GM12878 (cell line): Measurements from ENCODE around the gene TRRAP. TPM values are rescaled to one million over a fixed set of nuclear protein-coding genes. Genes with fewer than 3 reads are reported as not detected.

Source experiments
- ATAC-seq: fragments of 200-7000 bp; cut with Tn5 transposase; 3 replicates; pipeline ENCODE4 v1.9.1; 2020; ENCODE audit warnings: mild to moderate bottlenecking, moderate library complexity
- BruUV-seq: library from RNA; stranded (reverse); fragments of 400-500 nt; replicated peaks from 2 replicates; lab custom pipeline; 2021; lab: Mats Ljungman, UMichigan
- CTCF ChIA-PET: fragments of 300-600 bp; sonication (Branson Sonifier 250); formaldehyde crosslinking; extraction: SDS; loops from one replicate; lab custom pipeline; 2021; ENCODE audit warnings: inconsistent platforms; lab: Yijun Ruan, JAX
- POLR2A ChIA-PET: fragments of 350-600 bp; formaldehyde crosslinking; extraction: SDS; loops from one replicate; lab custom pipeline; 2021; ENCODE audit warnings: inconsistent platforms; lab: Charles Lee
- RAD21 ChIA-PET: fragments of 300-600 bp; sonication (Branson Sonifier 250); formaldehyde crosslinking; loops from one replicate; lab custom pipeline; 2023; ENCODE audit warnings: antibody characterized with exemption; ENCODE audit not compliant: unreplicated experiment; lab: Charles Lee
- SMC1A ChIA-PET: fragments of 300-600 bp; sonication (Branson Sonifier 250); formaldehyde crosslinking; loops from one replicate; lab custom pipeline; 2023; ENCODE audit not compliant: unreplicated experiment, uncharacterized antibody; lab: Charles Lee
- DNase-seq: peaks from one replicate; pipeline ENCODE4 v3.0.0-alpha.2; 2011; ENCODE audit warnings: low read depth, low spot score
- FAIRE-seq: peaks from 3 replicates; lab custom pipeline; 2011; peaks lifted over from hg19 to GRCh38; lab: Jason Lieb, UNC
- H2AFZ ChIP-seq: 2 replicates; pipeline ENCODE4 v1.6.0; 2011; ENCODE audit warnings: low read depth, low read length, control low read depth; ENCODE audit not compliant: control insufficient read depth
- H3K27ac ChIP-seq: 2 replicates; pipeline ENCODE4 v1.5.1; 2011; ENCODE audit warnings: control low read depth; ENCODE audit not compliant: control insufficient read depth, insufficient read depth
- H3K27me3 ChIP-seq, 2 experiments: replicated peaks in 1 of 2; 2 replicates each; pipeline versions ENCODE4 v1.6.0 to v1.6.1; 2011; ENCODE audit warnings: low read length in 1 of 2; ENCODE audit not compliant: control insufficient read depth in 2 of 2, insufficient read depth in 2 of 2
- H3K36me3 ChIP-seq, 2 experiments: 2 replicates each; pipeline ENCODE4 v1.5.1; 2011; ENCODE audit warnings: low read length in 1 of 2; ENCODE audit not compliant: control insufficient read depth in 2 of 2, insufficient read depth in 2 of 2
- H3K4me1 ChIP-seq: 2 replicates; pipeline ENCODE4 v1.6.1; 2011; ENCODE audit warnings: mild to moderate bottlenecking, low read length, moderate library complexity, mixed read lengths; ENCODE audit not compliant: control insufficient read depth, insufficient read depth
- H3K4me2 ChIP-seq: 2 replicates; pipeline ENCODE4 v1.6.0; 2011; ENCODE audit warnings: control low read depth; ENCODE audit not compliant: control insufficient read depth, insufficient read depth
- H3K4me3 ChIP-seq: fragments of 200-600 bp; sonication (generic); 2 replicates; pipeline ENCODE4 v1.5.1; 2016
- H3K79me2 ChIP-seq: 2 replicates; pipeline ENCODE4 v1.6.0; 2011; ENCODE audit warnings: low read length; ENCODE audit not compliant: control insufficient read depth, insufficient read depth
- H3K9ac ChIP-seq: 2 replicates; pipeline ENCODE4 v1.8.0; 2011; ENCODE audit warnings: low read length, control low read depth, mixed read lengths; ENCODE audit not compliant: control insufficient read depth, insufficient read depth
- H3K9me3 ChIP-seq: replicated peaks from 3 replicates; pipeline ENCODE4 v1.5.1; 2011; ENCODE audit warnings: mild to moderate bottlenecking, low read length; ENCODE audit not compliant: control insufficient read depth, insufficient read depth
- H4K20me1 ChIP-seq: 2 replicates; pipeline ENCODE4 v1.6.0; 2011; ENCODE audit not compliant: control insufficient read depth, insufficient read depth
- CREB1 ChIP-seq: IDR thresholded peaks from 2 replicates; pipeline ENCODE4 v1.6.1; 2012; ENCODE audit warnings: low read depth, mild to moderate bottlenecking, inconsistent platforms
- E2F4 ChIP-seq: IDR thresholded peaks from 2 replicates; pipeline ENCODE4 v1.6.1; 2012; ENCODE audit warnings: low read depth, low read length, improper control_type of control experiment
- EZH2 ChIP-seq: IDR thresholded peaks from 2 replicates; pipeline ENCODE4 v1.6.1; 2012; ENCODE audit warnings: low read depth, mild to moderate bottlenecking, control low read depth, inconsistent platforms, low read length, borderline replicate concordance; ENCODE audit not compliant: control insufficient read depth
- KAT2A ChIP-seq: conservative IDR thresholded peaks from 2 replicates; pipeline ENCODE4 v1.6.1; 2011; ENCODE audit warnings: low read depth, low read length; ENCODE audit not compliant: control insufficient read depth
- NFYA ChIP-seq: IDR thresholded peaks from 2 replicates; pipeline ENCODE4 v1.6.1; 2011; ENCODE audit warnings: low read depth, mild to moderate bottlenecking, low read length, improper control_type of control experiment, borderline replicate concordance
- RFX5 ChIP-seq: IDR thresholded peaks from 2 replicates; pipeline ENCODE4 v1.6.1; 2011; ENCODE audit warnings: low read depth, low read length, improper control_type of control experiment
- TARDBP ChIP-seq: IDR thresholded peaks from 2 replicates; pipeline ENCODE4 v1.6.1; 2016; ENCODE audit warnings: borderline replicate concordance
- TBL1XR1 ChIP-seq: IDR thresholded peaks from 2 replicates; pipeline ENCODE4 v1.6.1; 2012; ENCODE audit warnings: low read depth, low read length, improper control_type of control experiment
- YY1 ChIP-seq: IDR thresholded peaks from 2 replicates; pipeline ENCODE4 v1.6.1; 2011; ENCODE audit warnings: low read depth, mild to moderate bottlenecking, low read length
- ZNF217 ChIP-seq: fragments of 450-650 bp; IDR thresholded peaks from 2 replicates; pipeline ENCODE4 v1.6.1; 2017; ENCODE audit warnings: antibody characterized with exemption, mild to moderate bottlenecking
- WGBS: methylation state at CpG from one replicate; pipeline ENCODE4 v1.1.6; 2016; ENCODE audit warnings: low lambda C conversion rate; ENCODE audit not compliant: insufficient replicate concordance, insufficient coverage; ENCODE audit errors: missing lambda C conversion rate; 5-methylcytosine and 5-hydroxymethylcytosine counted together
- in situ Hi-C: fragments of 300-500 bp; cut with MboI; formaldehyde crosslinking; loops from 9 replicates; pipeline ENCODE4 v1.14.3; 2018; ENCODE audit warnings: mixed read lengths
- intact Hi-C: fragments of 100-400 bp; cut with micrococcal nuclease; formaldehyde crosslinking; loops from one replicate; pipeline ENCODE4 v1.14.2; 2022; ENCODE audit not compliant: unreplicated experiment
- polyA plus RNA-seq, 11 experiments: library from polyadenylated mRNA; depleted of rRNA in 4 of 11; unstranded in 6 of 11; stranded (reverse) in 5 of 11; fragments of >200 nt; fragmentation: Nextera tagmentation in 4 of 11; fragmentation: Illumina TruSeq in 1 of 11; extraction: Ambion mirVana in 4 of 11; extraction: Trizol in 1 of 11; gene quantifications; 1 replicate in 1 of 11; 2 replicates in 10 of 11; pipeline versions ENCODE4 v1.2.1 to v1.2.3, GENCODE V29; 2011 to 2016; ENCODE audit warnings: inconsistent platforms in 2 of 11, missing spikeins in 2 of 11, low read depth in 1 of 11
- total RNA-seq, 4 experiments: library from RNA; depleted of rRNA in 3 of 4; stranded (reverse); fragments of >200 nt in 3 of 4; fragmentation: Illumina TruSeq in 1 of 4; extraction: Trizol in 1 of 4; gene quantifications; 2 replicates each; pipeline versions ENCODE4 v1.2.1 to v1.2.3, GENCODE V29; 2013 to 2021
- TF ChIP-seq, protein P1 (sequence below): fragments of 450-650 bp; IDR thresholded peaks from 2 replicates; pipeline ENCODE4 v1.6.1; 2016; ENCODE audit warnings: mild to moderate bottlenecking
- TF ChIP-seq, protein P2 (sequence below): fragments of 450-650 bp; IDR thresholded peaks from 2 replicates; pipeline ENCODE4 v1.6.1; 2017; ENCODE audit warnings: mild to moderate bottlenecking

The TRRAP gene
- total and polyA plus RNA-seq, 10 of the 15 experiments (the other 5 are each of a cell fraction or from before 2014, with no cell fraction given): 1.1 to 39.3 (median 8.5) TPM

DNA sequence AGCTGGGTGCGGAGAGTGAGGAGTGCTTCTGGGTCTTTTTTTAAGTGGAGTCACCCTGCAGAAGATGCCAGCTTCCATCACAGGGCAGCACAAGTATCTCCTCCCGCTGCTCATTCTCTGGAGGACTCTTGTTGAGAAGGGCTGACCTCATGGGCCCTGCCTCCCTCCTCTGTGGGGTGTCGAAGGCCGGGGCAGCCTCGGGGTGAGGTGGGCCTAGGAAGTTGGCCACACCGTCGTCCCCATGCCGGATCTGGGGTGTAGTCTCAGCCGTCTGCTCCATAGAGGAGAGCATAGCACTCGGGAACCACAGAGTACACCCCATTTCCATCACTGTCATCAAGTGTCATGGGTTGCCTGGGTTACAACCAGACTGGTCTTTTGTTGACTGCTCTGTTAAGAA, 85.0 kb downstream of the TRRAP start:
- Histone ChIP-seq H3K4me2 (no peak overlapping the region), H4K20me1 (no peaks in the 10 kb centered on the region), H3K79me2 (no peaks in the 10 kb centered on the region), H3K4me3 (no peak overlapping the region), H2AFZ (no peak overlapping the region), H3K9ac (no peak overlapping the region), H3K9me3 (no peaks in the 10 kb centered on the region), H3K27ac (no peak overlapping the region), H3K36me3 (peaks cover 36 to 37% of the 10 kb centered on the region in 2 experiments), H3K27me3 (no peaks in the 10 kb centered on the region), H3K4me1 (no peaks in the 10 kb centered on the region)
- SMC1A ChIA-PET: no interaction called here
- intact Hi-C loops (no loop called here), in situ Hi-C loops (no loop called here)
- TF ChIP-seq RFX5 (no peak), KAT2A (no peak), CREB1 (no peak), TBL1XR1 (no peak), EZH2 (no peak), ZNF217 (no peak), E2F4 (no peak), YY1 (no peak), TARDBP (no peak), NFYA (no peak)
- TF ChIP-seq, protein P1, sequence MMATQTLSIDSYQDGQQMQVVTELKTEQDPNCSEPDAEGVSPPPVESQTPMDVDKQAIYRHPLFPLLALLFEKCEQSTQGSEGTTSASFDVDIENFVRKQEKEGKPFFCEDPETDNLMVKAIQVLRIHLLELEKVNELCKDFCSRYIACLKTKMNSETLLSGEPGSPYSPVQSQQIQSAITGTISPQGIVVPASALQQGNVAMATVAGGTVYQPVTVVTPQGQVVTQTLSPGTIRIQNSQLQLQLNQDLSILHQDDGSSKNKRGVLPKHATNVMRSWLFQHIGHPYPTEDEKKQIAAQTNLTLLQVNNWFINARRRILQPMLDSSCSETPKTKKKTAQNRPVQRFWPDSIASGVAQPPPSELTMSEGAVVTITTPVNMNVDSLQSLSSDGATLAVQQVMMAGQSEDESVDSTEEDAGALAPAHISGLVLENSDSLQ: no peak
- TF ChIP-seq, protein P2, sequence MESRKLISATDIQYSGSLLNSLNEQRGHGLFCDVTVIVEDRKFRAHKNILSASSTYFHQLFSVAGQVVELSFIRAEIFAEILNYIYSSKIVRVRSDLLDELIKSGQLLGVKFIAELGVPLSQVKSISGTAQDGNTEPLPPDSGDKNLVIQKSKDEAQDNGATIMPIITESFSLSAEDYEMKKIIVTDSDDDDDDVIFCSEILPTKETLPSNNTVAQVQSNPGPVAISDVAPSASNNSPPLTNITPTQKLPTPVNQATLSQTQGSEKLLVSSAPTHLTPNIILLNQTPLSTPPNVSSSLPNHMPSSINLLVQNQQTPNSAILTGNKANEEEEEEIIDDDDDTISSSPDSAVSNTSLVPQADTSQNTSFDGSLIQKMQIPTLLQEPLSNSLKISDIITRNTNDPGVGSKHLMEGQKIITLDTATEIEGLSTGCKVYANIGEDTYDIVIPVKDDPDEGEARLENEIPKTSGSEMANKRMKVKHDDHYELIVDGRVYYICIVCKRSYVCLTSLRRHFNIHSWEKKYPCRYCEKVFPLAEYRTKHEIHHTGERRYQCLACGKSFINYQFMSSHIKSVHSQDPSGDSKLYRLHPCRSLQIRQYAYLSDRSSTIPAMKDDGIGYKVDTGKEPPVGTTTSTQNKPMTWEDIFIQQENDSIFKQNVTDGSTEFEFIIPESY: no peak
- CTCF ChIA-PET: no interaction called here
- DNase-seq (no peak), ATAC-seq (no peak), FAIRE-seq (no peak)
- POLR2A ChIA-PET: interaction anchor here (0.5 kb wide), 1 partner anchor 37 kb away, joined by 11 read pairs; no protein-coding TSS in a partner anchor
- 86% methylated on average over 10 of the region's 10 CpGs for WGBS
- RAD21 ChIA-PET: no interaction called here
- no TSS peak for BruUV-seq
